ENCODE results near the gene SBF2.

- TF ChIP-seq, protein P1, sequence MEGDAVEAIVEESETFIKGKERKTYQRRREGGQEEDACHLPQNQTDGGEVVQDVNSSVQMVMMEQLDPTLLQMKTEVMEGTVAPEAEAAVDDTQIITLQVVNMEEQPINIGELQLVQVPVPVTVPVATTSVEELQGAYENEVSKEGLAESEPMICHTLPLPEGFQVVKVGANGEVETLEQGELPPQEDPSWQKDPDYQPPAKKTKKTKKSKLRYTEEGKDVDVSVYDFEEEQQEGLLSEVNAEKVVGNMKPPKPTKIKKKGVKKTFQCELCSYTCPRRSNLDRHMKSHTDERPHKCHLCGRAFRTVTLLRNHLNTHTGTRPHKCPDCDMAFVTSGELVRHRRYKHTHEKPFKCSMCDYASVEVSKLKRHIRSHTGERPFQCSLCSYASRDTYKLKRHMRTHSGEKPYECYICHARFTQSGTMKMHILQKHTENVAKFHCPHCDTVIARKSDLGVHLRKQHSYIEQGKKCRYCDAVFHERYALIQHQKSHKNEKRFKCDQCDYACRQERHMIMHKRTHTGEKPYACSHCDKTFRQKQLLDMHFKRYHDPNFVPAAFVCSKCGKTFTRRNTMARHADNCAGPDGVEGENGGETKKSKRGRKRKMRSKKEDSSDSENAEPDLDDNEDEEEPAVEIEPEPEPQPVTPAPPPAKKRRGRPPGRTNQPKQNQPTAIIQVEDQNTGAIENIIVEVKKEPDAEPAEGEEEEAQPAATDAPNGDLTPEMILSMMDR (conservative IDR thresholded peaks at IDR 0.05; ENCODE audit: low read depth, low read length) = no peak
- no peak for TF ChIP-seq EZH2phosphoT487 (IDR thresholded peaks at IDR 0.05; ENCODE audit: borderline replicate concordance, low read length)
- TF ChIP-seq EZH2 (IDR thresholded peaks at IDR 0.05; ENCODE audit: low read length, unreplicated experiment) = no peak
Measured at GRCh38 chr11:10064828-10065227, 229.2 kb downstream of the SBF2 start.
